HepG2 (cell line): ENCODE data around the gene SLC25A51. TPM values are rescaled to one million over a fixed set of nuclear protein-coding genes. Genes with fewer than 3 reads are reported as not detected.

Experiments
- AHR ChIP-seq: IDR thresholded peaks from 2 replicates; pipeline ENCODE4 v1.6.1; 2018; ENCODE audit warnings: missing genetic modification reagents, missing compliant biosample characterization
- ARID2 ChIP-seq: sonication (generic); formaldehyde crosslinking; IDR thresholded peaks from 2 replicates; pipeline ENCODE4 v1.8.1; 2022; ENCODE audit warnings: mild to moderate bottlenecking, missing genetic modification reagents, borderline replicate concordance
- BCLAF1 ChIP-seq: fragments of 450-650 bp; IDR thresholded peaks from 2 replicates; pipeline ENCODE4 v1.6.1; 2017; ENCODE audit warnings: mild to moderate bottlenecking
- FOSL1 ChIP-seq: sonication (generic); formaldehyde crosslinking; IDR thresholded peaks from 2 replicates; pipeline ENCODE4 v1.9.0; 2021; ENCODE audit warnings: missing genetic modification reagents, borderline replicate concordance
- NCOA5 ChIP-seq: sonication (generic); formaldehyde crosslinking; IDR thresholded peaks from 2 replicates; pipeline ENCODE4 v1.4.0; 2020; ENCODE audit warnings: missing genetic modification reagents
- USF2 ChIP-seq, 2 experiments: sonication (generic) in 1 of 2; formaldehyde crosslinking in 1 of 2; IDR thresholded peaks; 2 replicates each; pipeline versions ENCODE4 v1.5.1 to v1.6.1; 2011 to 2020; ENCODE audit warnings: borderline replicate concordance in 1 of 2, low read depth in 1 of 2, low read length in 1 of 2, mild to moderate bottlenecking in 1 of 2, missing genetic modification reagents in 1 of 2, moderate library complexity in 1 of 2
- ZNF460 ChIP-seq: sonication (generic); formaldehyde crosslinking; IDR thresholded peaks from 2 replicates; pipeline ENCODE4 v1.5.1; 2020; ENCODE audit warnings: missing genetic modification reagents, mild to moderate bottlenecking, borderline replicate concordance
- polyA plus RNA-seq, 8 experiments: library from polyadenylated mRNA; depleted of rRNA in 3 of 8; stranded (reverse) in 7 of 8; unstranded in 1 of 8; fragments of >200 nt; fragmentation: Illumina TruSeq in 4 of 8; extraction: Trizol in 4 of 8; gene quantifications; 2 replicates each; pipeline versions ENCODE4 v1.2.1 to v1.2.3, GENCODE V29; 2011 to 2016; ENCODE audit warnings: low read depth in 4 of 8, missing spikeins in 1 of 8, mixed read lengths in 1 of 8; ENCODE audit not compliant: insufficient read depth in 1 of 8
- total RNA-seq, 5 experiments: library from RNA; depleted of rRNA; stranded (reverse); fragments of >200 nt; fragmentation: Illumina TruSeq; extraction: Trizol; gene quantifications; 2 replicates each; pipeline ENCODE4 v1.2.3, GENCODE V29; 2016; ENCODE audit warnings: low read depth in 1 of 5
- TF ChIP-seq, protein P1 (sequence below): sonication (generic); formaldehyde crosslinking; IDR thresholded peaks from 2 replicates; pipeline ENCODE4 v1.5.1; 2020; ENCODE audit warnings: mild to moderate bottlenecking, missing genetic modification reagents, moderate library complexity

SLC25A51 gene
- total and polyA plus RNA-seq, 2 of the 13 experiments (the other 11 are each of a cell fraction or from before 2014, with no cell fraction given) = 14.6 to 37.7 TPM

DNA sequence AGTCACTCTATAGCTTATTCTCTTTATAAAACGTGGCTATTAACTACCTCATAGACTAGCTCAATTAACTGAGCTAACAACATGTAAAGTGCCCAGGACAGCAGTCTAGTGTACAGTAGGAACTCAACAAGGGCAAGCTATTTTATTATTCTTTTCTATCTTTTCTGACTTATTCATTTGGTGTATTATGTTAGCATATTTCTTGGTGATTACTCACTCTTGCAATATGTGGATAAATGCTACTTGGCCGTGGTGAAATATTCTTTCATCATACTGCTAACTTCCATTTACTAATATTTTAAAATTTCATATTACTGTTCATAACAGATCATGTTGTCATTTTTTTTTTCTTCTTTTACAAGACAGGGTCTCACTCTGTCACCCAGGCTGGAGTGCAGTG is 4.9 kb downstream of the SLC25A51 start (continued):
- TF ChIP-seq BCLAF1 = no peak
- no peak for TF ChIP-seq ARID2 (CRISPR knock-in tag)
- no peak for TF ChIP-seq USF2 (IDR thresholded peaks at IDR 0.05; ENCODE audit: low read depth, low read length)
- TF ChIP-seq USF2 (CRISPR knock-in tag; IDR thresholded peaks at IDR 0.05; ENCODE audit: borderline replicate concordance) = no peak
- TF ChIP-seq, protein P1, sequence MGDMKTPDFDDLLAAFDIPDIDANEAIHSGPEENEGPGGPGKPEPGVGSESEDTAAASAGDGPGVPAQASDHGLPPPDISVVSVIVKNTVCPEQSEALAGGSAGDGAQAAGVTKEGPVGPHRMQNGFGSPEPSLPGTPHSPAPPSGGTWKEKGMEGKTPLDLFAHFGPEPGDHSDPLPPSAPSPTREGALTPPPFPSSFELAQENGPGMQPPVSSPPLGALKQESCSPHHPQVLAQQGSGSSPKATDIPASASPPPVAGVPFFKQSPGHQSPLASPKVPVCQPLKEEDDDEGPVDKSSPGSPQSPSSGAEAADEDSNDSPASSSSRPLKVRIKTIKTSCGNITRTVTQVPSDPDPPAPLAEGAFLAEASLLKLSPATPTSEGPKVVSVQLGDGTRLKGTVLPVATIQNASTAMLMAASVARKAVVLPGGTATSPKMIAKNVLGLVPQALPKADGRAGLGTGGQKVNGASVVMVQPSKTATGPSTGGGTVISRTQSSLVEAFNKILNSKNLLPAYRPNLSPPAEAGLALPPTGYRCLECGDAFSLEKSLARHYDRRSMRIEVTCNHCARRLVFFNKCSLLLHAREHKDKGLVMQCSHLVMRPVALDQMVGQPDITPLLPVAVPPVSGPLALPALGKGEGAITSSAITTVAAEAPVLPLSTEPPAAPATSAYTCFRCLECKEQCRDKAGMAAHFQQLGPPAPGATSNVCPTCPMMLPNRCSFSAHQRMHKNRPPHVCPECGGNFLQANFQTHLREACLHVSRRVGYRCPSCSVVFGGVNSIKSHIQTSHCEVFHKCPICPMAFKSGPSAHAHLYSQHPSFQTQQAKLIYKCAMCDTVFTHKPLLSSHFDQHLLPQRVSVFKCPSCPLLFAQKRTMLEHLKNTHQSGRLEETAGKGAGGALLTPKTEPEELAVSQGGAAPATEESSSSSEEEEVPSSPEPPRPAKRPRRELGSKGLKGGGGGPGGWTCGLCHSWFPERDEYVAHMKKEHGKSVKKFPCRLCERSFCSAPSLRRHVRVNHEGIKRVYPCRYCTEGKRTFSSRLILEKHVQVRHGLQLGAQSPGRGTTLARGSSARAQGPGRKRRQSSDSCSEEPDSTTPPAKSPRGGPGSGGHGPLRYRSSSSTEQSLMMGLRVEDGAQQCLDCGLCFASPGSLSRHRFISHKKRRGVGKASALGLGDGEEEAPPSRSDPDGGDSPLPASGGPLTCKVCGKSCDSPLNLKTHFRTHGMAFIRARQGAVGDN (CRISPR knock-in tag) = no peak
- no peak for TF ChIP-seq AHR
- no peak for TF ChIP-seq ZNF460 (CRISPR knock-in tag)
- TF ChIP-seq FOSL1 = no peak
- no peak for TF ChIP-seq NCOA5 (CRISPR knock-in tag)
